Lower leg skin (tissue), 3 donors: ENCODE data around the gene NTRK3.

Experiments used
- CTCF ChIP-seq, 3 donors: fragments of 450-650 bp; IDR thresholded peaks; one replicate each; pipeline ENCODE4 v1.5.1; 2016; ENCODE audit warnings: antibody characterized with exemption in 3 of 3, mild to moderate bottlenecking in 3 of 3, moderate library complexity in 2 of 3
- POLR2A ChIP-seq, 2 donors: fragments of 450-650 bp; IDR thresholded peaks; one replicate each; pipeline ENCODE4 v1.6.1; 2016 to 2017; ENCODE audit warnings: antibody characterized with exemption in 2 of 2, mild to moderate bottlenecking in 1 of 2, moderate library complexity in 1 of 2

GRCh38 chr15:88252441-88252840 is 4.1 kb downstream of the NTRK3 start:
- no peak for TF ChIP-seq CTCF (IDR thresholded peaks at IDR 0.05)
- TF ChIP-seq POLR2A (IDR thresholded peaks at IDR 0.05) = no peak
